NCI-H1105 treated with DMSO at 0.1 percent for 48 hours (cell line): ENCODE results near the gene MPV17L2.

ENCODE experiments used
- DNase-seq: peaks from one replicate; lab custom pipeline; 2025; lab: John Stamatoyannopoulos, UW

MPV17L2 gene

DNA sequence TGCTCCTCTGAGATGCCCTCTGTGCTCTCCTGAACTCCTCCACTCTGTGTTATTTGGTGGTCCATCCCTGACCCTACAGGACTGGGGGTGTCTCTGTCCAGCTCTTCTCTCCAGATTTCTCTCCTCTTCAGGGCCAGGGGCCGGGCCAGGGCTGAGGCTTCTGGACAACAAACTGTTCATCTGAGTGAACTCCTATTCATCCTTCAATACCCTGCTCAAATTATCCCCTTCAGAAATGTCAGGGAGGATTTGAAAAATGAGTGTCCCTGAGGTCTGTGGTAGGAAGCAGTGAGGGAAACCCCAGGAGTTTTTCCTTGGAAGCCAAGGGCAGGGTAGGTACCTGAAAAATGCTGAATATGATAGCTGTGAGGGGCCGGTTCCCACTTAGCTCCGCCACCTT, 25.6 kb downstream of the MPV17L2 start:
- no peak for DNase-seq

DNA sequence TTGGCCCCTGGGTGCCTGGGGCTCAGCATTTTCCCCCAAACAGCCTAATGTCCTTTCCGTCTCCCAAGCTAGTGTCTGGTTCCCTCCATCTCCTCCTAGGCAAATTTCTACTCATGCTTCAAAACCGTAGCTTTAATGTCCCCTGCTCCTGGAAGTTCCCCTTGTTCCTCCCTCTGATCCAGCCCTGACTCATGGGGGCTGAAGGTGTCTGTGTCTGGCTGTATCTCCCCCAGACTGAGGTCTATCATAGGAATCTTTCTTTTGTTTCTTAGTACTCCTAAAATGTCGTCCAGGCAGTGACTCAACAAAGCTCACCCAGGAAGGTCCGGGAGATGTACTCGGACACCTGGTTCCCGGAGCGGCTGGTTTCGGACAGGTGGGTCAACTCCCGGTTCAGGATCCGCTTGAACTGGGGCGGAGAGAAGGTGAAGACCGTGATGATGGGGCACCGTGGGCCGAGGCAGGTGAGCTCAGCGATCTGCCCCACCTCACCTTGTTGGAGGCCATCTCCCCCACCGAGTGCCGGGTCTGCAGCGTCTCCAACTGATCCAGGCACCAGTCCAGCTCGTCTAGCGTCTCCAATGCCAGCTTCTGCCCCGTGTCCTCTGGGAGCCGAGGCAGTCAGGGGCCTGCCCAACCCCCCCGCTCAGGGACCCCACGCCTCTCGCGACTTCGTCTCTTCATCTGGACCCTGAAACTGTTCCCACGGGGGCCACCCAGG, 27.1 kb downstream of the MPV17L2 start:
- no peak for DNase-seq

DNA sequence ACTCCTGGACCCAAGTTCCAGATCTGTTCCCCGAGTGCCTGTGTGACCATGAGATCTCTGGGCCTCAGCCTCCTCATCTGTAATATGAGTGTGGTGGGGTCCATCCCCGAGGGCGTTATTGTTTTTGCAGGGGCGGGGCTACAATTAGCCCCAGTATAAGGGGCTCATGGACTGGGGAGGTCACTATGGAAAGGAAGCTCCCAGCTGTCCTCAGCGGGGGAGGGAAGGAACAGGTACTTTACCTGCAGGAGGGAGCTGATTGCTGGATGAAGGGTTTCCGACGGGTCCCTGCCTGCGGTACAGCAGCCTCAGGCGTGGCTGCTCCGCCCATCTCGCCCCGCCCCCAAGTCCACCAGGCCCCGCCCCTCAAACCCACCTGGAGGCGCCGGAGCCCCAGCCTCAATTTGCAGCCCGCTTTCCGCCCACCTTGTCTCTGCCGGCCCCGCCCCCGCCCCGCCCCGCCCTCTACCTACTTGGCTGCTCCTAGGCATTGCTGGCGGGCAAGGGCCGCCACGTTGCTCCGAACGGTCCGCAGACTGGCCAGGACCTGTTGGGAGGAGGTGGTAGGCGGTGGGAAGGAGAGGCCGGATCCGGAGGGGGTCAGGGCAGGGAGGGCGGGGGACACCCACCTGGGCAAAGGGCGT, 27.7 kb downstream of the MPV17L2 start:
- DNase-seq, result peak; percentile 42

DNA sequence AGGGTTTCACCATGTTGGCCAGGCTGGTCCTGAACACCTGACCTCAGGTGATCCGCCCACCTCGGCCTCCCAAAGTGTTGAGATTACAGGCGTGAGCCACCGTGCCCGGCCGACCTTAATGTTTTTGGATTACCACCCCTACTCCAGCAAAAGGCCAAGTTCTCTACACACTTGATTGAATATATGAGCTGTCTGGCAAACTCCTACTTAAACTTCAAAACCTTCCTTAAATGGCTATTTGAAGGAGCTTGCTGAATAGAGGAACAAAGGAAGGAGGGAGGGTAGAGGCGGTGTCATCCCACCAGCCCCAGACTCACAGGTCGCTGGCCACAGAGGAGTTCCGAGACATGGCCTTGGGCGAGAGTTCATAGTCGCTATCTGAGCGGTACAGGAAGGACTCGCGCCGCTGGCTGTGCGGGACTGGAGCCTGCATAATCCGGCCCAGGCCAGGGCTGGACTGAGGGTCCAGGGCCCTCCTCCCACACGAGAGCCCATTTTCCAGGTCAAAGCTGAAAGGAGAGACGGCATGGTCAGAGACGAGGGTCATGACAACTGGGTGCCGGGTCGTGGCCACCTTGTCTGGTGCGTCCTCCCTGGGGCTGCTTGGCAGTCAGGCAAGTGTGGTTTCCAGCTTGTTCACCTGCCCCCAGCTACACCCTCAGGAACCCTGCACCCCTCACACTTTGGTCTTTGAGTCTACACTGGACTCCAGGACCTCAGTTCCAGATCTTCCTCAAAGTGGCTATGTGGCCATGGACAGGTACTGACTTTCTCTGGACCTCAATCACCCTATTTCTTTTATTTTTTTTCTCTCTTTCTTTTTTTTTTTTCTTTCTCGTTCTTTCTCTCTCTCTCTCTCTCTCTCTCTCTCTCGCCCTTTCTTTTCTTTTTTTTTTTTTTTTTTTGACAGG, 29.1 kb downstream of the MPV17L2 start:
- no peak for DNase-seq

DNA sequence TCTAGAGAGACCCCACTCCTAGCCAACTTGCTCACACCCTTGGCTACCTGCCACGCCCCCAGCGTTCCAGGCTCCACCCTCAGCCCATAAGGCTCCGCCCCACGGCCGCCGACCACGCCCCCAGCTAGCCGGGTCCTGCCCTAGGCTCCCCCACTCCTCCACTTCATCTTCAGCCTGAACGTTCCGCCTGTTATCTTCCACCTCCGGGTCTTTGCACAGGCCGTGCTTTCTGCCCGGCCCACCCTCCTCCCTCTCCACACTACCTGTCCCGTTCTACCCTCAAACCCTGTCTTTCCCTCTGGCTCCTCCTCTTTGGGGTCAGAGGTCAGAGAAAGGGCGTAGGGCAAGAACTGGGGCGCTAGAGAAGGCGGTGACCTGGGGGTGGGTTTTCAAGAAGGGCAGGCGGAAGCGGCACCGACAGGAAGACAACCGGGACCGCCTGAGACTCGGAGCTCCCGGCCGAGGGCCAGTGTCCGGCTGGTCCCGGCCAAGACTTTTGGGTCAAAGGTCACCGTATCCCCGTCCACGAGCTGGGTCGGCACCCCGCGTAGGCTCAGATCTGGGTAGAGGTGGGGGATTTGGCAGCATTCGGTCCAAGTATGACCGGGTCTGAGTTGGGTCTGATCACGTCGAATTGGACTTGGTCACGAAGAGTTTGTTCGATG, 31.0 kb downstream of the MPV17L2 start:
- no peak for DNase-seq

DNA sequence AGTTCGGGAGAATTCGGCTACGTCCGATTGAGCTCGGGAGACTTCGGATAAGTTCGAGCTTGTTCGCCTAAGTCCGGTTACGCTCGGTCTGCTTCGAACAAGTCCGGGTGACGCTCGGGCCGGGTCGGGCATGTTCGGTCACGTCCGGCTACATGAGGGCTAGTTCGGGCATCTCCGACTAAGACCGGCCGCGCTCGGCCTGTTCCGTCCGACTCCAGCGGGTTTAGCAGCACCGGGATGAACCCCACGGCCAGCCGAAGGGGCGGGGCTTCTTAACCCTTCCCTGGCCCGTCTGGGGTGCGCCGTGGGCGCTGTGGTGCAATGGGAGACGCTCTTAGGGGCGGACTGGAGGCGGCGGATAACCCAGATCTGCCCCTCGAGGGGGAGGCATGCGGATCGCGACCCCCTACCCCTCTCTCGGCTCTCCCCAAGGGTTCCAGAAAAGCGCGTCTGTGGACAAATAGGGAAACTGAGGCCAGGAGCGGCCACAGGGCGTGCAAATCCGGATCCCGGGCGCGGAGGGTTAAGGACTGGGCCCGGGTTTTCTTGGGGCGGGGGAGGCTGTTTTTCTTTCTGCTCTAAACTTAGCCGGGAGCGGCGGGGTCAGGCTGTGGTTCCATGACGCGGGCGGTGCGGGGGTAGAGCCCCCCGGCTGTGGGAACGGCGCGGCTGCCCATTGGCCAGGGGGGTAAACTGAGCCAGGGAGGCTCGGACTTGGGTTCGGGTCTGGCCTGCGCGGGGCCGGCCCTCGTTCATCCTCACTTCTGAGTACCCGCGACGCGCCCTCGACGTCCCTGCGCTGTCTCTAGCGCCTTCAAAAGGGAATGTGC, 31.7 kb downstream of the MPV17L2 start:
- DNase-seq, result peak; percentile 97

DNA sequence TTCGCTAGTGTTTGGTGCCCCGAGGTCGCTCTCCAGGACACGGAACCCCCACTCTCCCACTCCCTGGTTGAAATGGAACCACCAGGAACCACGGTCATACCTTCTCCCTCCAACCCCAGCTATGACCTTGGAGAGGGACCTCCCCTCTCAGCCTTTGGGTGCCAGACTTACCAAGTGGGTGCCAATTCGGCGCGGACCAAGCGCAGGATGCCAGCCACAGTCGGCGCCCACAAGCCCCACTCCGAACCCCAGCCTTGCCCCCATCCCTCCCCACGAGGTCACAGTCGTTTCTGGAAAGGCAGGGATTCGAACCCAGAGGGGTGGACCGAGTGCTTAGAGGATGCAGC, 32.3 kb downstream of the MPV17L2 start:
- no peak for DNase-seq

DNA sequence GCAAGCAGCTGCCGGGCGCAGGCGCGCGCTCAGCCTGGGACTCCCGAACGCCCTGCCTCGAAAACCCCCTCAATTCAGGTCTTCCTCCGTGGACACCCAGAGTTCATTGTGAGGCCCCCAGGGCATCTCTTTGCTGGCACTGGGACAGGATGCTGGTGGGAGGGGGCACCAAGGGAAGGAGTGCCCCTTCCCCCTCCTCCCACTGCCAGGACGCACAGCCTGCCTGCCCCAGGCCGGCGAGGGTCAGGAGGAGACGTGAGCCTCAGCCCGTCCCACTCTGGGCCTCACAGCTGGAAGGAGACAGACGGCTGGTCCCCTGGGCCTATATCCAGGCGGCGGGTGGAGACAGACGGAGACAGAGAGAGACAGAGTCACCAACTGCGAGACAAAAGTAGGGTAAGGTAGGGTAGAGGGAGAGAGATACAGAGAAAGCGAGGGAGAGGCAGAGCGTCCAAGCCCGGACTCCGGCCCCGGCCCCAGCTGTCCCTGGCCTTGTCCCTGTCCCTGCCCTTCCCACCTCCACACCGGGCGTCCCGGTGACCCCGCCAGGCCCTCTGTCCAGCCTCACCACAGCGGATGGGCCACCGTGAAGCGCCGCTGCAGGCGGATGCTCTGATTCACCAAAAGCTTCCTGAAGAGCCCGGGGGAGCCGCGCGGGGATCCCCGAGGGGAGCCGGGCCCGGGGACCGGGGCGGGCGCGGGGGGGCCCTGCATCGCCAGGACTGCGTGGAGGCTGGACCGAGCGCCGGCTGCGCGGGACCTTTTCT, 32.9 kb downstream of the MPV17L2 start, which contains the start of gene PDE4C:
Gene PDE4C (minus strand): TSS at position 737 of the 767 bp plus-strand sequence. CDS start 23 bp downstream, at position 714.
- DNase-seq, result no peak

DNA sequence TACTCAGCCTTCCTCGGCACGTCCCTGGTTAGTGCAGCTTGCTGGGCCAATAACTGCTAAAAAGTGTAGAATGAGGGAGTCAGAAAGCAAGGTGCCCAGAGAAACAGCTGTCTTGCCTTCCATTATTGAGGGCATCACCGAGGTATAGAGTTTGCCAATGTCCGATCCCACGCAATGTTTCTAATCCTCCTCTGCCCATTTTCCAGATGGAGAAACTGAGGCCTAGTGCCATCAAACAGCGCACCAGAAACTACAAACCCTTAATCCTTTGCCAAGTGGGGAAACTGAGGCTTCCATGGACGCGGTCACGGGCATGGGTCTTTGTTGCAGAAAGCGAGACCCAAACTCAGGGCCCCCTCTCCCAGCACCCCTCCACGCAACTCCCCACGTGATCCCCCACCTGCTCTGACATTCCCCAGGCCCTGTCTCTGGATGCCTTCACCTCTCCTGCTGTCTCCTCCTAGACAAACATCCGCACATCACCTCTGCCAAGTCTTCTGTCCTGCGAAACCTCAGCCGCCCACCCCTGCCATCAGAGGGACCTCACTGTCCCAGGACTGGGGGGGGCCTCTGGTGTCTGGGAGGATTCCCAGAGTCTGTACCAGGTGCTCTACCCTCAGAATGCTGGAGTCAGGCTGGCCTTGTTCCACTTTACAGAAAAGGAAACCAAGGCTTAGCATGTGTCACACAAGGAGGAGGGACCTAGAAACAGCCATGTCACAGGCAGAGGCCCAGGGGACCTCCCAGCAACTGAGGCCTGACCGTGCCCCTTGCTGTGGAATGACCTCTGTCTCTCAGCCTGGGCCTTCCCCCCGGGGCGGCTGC, 34.1 kb downstream of the MPV17L2 start:
- no peak for DNase-seq

DNA sequence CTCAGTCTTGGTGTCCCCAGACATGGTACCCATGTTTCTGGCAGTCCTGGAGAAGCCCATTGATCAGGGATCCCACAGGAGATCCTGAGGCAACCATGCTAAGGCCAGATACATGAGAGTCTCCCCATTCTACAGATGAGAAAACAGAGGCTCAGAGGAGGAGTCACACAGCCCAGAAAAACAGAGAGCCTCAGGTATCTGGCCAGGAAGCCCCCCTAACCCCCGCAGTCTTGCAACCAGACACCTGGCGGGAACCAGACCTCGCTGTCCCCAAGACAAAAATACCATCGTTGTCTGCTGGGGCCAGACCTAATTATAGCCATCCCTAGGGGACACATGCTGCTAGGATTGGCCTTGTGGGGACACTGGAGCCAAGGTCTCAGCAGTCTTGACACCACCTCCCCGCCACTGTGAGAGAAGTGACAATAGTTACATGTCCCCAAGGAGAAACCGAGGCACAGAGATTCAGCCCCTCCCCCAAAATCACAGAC, 34.8 kb downstream of the MPV17L2 start:
- DNase-seq, result no peak

DNA sequence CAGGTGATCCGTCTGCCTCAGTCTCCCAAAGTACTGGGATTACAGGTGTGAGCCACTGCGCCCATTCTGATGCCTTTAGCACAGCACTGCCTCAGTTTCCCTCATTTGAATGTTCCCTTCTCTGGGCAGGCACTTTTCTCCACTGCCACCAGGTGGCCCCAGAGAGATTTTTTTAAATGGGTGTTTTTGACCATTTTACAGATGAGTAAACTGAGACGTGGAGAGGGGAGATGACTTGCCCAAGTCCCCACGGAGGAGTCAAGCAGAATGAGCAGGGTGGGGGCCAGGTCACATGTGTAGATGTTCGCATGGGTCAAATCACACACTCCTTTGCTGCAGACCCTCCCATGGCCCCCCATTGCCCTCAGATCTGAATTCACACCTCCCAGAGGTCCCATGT, 36.5 kb downstream of the MPV17L2 start:
- no peak for DNase-seq

DNA sequence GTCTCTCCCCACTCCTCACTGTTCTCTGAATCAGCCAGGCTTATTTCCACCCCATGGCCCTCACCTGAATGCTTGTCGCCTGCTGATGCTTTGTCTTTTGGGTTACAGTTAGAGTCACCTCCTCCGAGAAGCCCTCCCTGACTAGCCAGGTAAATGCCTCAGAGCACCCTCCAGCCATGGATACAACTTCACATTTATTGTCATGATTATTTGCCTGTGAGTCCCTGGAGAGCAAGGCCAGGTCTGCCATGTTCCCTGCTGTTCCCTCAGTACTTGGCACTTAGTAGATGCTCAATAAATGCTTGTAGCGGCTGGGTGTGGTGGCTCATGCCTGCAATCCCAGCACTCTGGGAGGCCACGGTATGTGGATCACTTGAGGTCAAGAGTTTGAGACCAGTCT, 36.9 kb downstream of the MPV17L2 start:
- DNase-seq, result no peak

DNA sequence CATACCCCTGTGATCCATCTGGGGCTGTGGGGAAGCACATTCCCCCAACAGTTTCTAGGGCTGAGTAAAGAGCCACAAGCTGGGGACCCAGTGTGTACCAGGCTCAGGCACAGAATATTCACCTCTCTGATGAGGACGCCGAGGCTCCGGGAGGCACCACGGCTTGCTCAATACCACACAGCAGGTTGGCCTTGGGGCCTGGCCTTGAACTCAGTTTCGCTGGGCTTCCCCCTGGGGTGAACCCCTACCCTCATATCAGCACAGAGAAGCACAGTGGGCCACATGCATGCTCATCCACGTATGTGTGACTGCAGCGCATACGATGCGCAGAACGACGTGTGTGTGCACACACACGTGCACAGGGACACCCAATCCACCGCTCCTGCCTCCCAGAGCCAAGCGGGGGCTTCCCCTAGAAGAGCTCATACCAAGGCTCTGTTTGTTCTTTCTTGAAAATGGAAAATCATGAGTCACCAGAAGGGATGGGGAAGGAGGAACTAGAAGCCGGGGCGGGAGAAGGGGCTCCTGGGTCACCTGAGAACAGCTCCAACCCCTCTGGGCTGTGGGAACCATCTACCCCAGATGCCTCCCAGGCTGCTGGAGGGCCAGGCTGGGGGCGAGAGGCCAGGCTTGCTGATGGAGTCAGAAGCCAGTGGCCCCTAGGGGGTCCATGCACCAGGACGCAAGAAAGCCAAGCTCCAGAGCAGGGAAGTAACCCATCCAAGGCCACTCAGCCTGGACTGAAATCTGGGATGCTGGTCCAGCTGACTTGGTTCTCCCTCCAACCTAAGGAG, 38.1 kb downstream of the MPV17L2 start:
- no peak for DNase-seq

DNA sequence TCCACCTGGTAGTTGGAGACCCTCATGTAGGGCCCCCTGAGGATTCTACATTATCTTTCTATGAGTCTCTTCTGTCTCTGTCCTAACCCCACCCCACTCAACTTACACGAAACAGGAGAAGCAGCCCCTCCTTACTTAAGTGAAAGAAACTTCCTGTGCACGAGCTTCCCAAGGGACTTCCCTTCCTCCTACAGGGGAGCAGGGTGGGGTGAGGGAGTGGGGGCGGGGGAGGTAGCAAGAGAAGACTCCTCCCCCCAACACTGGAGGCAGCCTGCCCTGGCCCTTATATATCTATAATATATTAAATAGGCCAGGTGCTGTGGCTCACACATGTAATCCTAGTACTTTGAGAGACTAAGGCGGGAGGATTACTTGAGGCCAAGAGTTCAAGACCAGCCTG, 38.8 kb downstream of the MPV17L2 start:
- DNase-seq, result no peak

DNA sequence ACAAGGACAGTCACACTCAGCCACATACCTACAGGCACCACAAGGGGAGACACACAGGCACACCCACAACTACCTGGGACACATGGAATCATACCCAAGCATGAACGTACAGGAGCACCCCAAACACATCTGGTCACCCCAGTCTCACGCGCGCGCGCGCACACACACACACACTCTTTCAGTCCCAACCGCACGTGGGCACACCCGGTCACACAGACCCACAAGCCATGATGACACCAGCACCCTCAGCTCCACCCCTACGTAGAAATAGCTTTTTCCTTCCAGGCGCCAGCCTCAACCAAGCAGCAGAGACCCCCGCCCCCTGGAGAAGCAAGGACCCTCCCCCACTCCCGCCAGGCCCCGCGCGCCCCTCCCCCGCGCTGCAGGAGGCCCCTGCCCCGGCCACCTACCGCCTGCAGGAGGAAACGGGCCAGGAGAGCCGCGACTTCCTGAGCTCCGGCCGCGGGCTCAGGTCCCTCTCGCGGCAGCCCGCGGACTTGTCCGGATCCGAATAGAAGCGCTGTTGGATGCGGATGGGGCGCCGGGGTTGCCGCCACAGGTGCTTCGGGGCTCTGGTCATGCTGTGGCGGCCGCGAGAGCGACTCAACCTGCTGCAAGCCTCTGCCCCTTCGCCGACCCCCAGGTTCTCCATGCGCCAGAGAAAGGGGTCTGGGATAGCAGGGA, 39.7 kb downstream of the MPV17L2 start:
- peak; percentile 52 for DNase-seq

DNA sequence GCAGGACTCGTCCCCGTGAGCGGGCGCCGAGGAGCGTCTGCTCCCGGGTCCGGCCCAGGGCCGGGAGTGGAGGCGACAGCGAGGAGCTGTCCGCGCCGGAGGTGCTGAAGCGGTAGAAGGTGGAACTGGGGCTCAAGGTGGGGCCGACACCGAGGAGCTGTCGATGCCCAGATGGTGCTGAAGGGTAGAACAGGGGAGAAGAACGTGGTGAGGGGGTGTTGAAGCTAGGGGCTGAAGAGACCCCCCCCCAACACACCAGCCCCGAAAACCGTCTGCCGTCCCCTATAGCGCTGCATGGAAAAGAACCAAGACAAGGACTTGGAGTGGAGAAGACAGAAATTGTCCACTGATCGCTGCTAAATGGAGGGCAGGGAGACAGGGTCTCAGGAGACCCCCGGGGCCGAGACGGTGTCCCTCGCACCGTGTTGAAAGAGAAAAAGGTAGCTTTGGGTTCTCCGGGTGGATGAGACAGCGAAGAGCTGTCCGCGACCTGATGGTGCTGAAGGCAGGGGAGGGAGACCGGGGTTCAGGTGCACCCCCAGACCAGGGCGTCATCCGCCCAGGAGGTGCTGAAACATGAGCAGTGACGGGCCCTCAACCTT, 40.3 kb downstream of the MPV17L2 start:
- peak; percentile 42 for DNase-seq

DNA sequence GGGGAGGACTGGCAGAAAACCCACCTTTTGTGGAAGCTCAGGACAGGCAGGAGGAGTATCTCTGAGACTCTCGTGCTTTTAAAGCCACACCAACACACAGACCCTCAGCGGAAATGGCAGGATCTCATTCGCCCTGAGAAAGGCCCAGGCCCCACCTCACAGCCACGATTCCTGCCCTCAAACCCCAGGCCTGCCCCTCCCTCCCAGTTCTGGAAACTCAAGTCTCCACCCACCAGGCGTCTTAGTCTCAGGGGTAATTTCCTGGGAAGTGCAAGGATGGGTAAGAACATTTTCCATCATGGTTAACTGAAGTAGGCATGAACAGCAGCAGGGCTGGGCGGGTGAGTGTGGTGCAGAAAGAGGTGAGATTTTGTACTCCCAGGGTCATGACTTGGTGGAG, 41.2 kb downstream of the MPV17L2 start:
- DNase-seq, result no peak

DNA sequence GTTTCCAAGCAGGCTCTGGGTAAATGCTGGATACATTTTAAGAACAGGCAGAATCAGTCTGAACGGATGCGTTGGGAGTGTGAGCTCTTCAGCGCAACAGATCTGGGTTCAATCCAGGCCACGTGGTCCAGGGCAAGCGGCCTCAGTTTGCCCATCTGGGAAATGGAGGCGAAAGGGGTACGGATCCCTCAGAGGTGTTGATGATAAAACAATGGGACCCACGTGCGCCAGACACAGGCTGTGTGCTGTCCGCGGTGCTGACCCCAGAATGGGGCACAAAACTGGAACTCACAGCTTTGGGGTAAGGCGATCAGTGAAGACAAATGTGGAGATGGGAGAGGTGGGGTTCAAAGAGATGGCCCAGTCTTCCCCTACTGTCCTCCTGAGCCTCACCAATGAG, 46.3 kb downstream of the MPV17L2 start:
- no peak for DNase-seq
